ENCODE data around the gene AGO1.
"Not testable (repeated sequence)": the region's sequence is repeated elsewhere in the genome, so short reads cannot be mapped to it uniquely, and the experiment has no call there.

Gene AGO1

GRCh38 chr1:35882945-35883634 is at the start of gene AGO1:
Gene AGO1 (plus strand): TSS chr1:35883209. CDS start chr1:35883422, 213 bp downstream.
- peak; percentile 81 to 97 for DNase-seq

GRCh38 chr1:35833395-35833794 is 49.6 kb upstream of the AGO1 start:
- DNase-seq, result no peak

GRCh38 chr1:35834218-35834617 is 48.8 kb upstream of the AGO1 start:
- DNase-seq, result no peak

- peak in 1 of 2 experiments; percentile 6 for DNase-seq
Measured at GRCh38 chr1:35835398-35835797, 47.6 kb upstream of the AGO1 start.

GRCh38 chr1:35836734-35837133 is 46.3 kb upstream of the AGO1 start:
- no peak for DNase-seq

GRCh38 chr1:35838693-35839245 is 44.2 kb upstream of the AGO1 start:
- no peak for DNase-seq

- DNase-seq, result no peak
Measured at GRCh38 chr1:35844826-35845225, 38.2 kb upstream of the AGO1 start.

- DNase-seq, result no peak
Measured at GRCh38 chr1:35845766-35846165, 37.2 kb upstream of the AGO1 start.

- DNase-seq, result no peak
Measured at GRCh38 chr1:35847935-35848565, 35.0 kb upstream of the AGO1 start.

GRCh38 chr1:35850051-35850450 is 33.0 kb upstream of the AGO1 start:
- DNase-seq, result no peak

- DNase-seq, result no peak
Measured at GRCh38 chr1:35850716-35851115, 32.3 kb upstream of the AGO1 start.

- DNase-seq, result no peak
Measured at GRCh38 chr1:35851132-35851869, 31.7 kb upstream of the AGO1 start.

GRCh38 chr1:35852241-35852640 is 30.8 kb upstream of the AGO1 start:
- DNase-seq, result no peak

GRCh38 chr1:35854989-35855700 is 27.9 kb upstream of the AGO1 start:
- peak; percentile 26 to 33 for DNase-seq

- no peak for DNase-seq
Measured at GRCh38 chr1:35856964-35857363, 26.0 kb upstream of the AGO1 start.

GRCh38 chr1:35857830-35858229 is 25.2 kb upstream of the AGO1 start:
- peak in 1 of 2 experiments; percentile 20 for DNase-seq

- DNase-seq, result no peak
Measured at GRCh38 chr1:35860696-35861095, 22.3 kb upstream of the AGO1 start.

- DNase-seq, result no peak
Measured at GRCh38 chr1:35863136-35863535, 19.9 kb upstream of the AGO1 start.

- DNase-seq, result no peak
Measured at GRCh38 chr1:35863881-35864625, 19.0 kb upstream of the AGO1 start.

GRCh38 chr1:35864813-35865212 is 18.2 kb upstream of the AGO1 start:
- no peak for DNase-seq

- no peak for DNase-seq
Measured at GRCh38 chr1:35866991-35867390, 16.0 kb upstream of the AGO1 start.

- DNase-seq, result not testable (repeated sequence)
Measured at GRCh38 chr1:35869245-35869950, 13.6 kb upstream of the AGO1 start.
